Activated CD8-positive, alpha-beta memory T cell treated with anti-CD3 and anti-CD28 coated beads, Interleukin-2, amount 50 U/mL, for 48 hours (primary cell): ENCODE results near the gene PCDHA4.
"Not testable (repeated sequence)": the region's sequence is repeated elsewhere in the genome, so short reads cannot be mapped to it uniquely, and the experiment has no call there.

ENCODE experiments used
- DNase-seq: peaks from one replicate; pipeline ENCODE4 v3.0.0-alpha.2; 2020

PCDHA4 gene

GRCh38 chr5:140806834-140807775, at the start of gene PCDHA4:
TSS of gene PCDHA4 (plus strand) at chr5:140807068.
- no peak for DNase-seq

- DNase-seq: no peak
These were observed 42.5 kb upstream of the PCDHA4 start for GRCh38 chr5:140764177-140764973.

- no peak for DNase-seq
These were observed 39.4 kb upstream of the PCDHA4 start for GRCh38 chr5:140767444-140767843.

GRCh38 chr5:140780512-140780911, 26.4 kb upstream of the PCDHA4 start:
- DNase-seq: no peak

GRCh38 chr5:140785905-140786686, 20.8 kb upstream of the PCDHA4 start, which contains the start of gene PCDHA1:
TSS of gene PCDHA1 (plus strand) at chr5:140786140.
- DNase-seq: no peak

GRCh38 chr5:140787422-140787821, 19.4 kb upstream of the PCDHA4 start:
- DNase-seq: not testable (repeated sequence)

- not testable (repeated sequence) for DNase-seq
These were observed 18.9 kb upstream of the PCDHA4 start for GRCh38 chr5:140787849-140788504.

GRCh38 chr5:140791089-140791488, 15.8 kb upstream of the PCDHA4 start:
- DNase-seq: no peak

GRCh38 chr5:140794595-140795258, 12.1 kb upstream of the PCDHA4 start, which contains the start of gene PCDHA2:
TSS of gene PCDHA2 (plus strand) at chr5:140794852.
- no peak for DNase-seq

GRCh38 chr5:140795259-140795641, 11.6 kb upstream of the PCDHA4 start:
- no peak for DNase-seq

- not testable (repeated sequence) for DNase-seq
These were observed 10.7 kb upstream of the PCDHA4 start for GRCh38 chr5:140796072-140796717.

- DNase-seq: no peak
These were observed 10.2 kb upstream of the PCDHA4 start for GRCh38 chr5:140796718-140797095.

- DNase-seq: no peak
These were observed 5.9 kb upstream of the PCDHA4 start, which contains the start of gene PCDHA3 for GRCh38 chr5:140800816-140801493. TSS of gene PCDHA3 (plus strand) at chr5:140801057.

GRCh38 chr5:140801494-140801841, 5.4 kb upstream of the PCDHA4 start:
- no peak for DNase-seq

GRCh38 chr5:140802381-140802780, 4.5 kb upstream of the PCDHA4 start:
- DNase-seq: not testable (repeated sequence)

GRCh38 chr5:140802781-140803271, 4.0 kb upstream of the PCDHA4 start:
- DNase-seq: no peak

GRCh38 chr5:140808241-140808888, 1.5 kb downstream of the PCDHA4 start:
- DNase-seq: not testable (repeated sequence)

GRCh38 chr5:140808889-140809291, 2.0 kb downstream of the PCDHA4 start:
- DNase-seq: no peak

- peak; percentile 66 for DNase-seq
These were observed 14.8 kb downstream of the PCDHA4 start, which contains the start of gene PCDHA5 for GRCh38 chr5:140821375-140822280. TSS of gene PCDHA5 (plus strand) at chr5:140821613.
